ENCODE measurements around the gene PLEKHO1.
"Not testable (repeated sequence)": the region's sequence is repeated elsewhere in the genome, so short reads cannot be mapped to it uniquely, and the experiment has no call there.

The PLEKHO1 gene

DNA sequence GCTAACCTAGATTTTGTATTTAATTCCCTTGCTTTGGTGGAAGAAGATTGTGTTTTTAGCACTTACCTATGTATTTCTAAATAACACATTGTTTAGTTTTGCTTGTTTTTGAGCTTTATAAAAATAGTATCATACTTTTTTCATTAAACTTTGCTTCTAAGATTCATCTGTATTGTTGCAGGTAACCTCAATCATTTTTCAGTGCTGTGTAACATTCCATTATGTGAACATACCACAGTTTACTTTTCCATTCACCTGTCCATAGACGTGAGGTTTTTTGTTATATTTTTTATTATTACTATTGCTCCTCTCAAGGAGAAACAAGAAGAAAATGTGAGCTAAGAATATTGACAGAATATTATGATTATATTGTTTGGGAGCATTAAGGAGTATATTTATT, 15.2 kb upstream of the PLEKHO1 start:
- no peak overlapping the region for H3K4me3 ChIP-seq (ENCODE audit: control insufficient read depth, low read depth, low read length)
- TF ChIP-seq, protein P1, sequence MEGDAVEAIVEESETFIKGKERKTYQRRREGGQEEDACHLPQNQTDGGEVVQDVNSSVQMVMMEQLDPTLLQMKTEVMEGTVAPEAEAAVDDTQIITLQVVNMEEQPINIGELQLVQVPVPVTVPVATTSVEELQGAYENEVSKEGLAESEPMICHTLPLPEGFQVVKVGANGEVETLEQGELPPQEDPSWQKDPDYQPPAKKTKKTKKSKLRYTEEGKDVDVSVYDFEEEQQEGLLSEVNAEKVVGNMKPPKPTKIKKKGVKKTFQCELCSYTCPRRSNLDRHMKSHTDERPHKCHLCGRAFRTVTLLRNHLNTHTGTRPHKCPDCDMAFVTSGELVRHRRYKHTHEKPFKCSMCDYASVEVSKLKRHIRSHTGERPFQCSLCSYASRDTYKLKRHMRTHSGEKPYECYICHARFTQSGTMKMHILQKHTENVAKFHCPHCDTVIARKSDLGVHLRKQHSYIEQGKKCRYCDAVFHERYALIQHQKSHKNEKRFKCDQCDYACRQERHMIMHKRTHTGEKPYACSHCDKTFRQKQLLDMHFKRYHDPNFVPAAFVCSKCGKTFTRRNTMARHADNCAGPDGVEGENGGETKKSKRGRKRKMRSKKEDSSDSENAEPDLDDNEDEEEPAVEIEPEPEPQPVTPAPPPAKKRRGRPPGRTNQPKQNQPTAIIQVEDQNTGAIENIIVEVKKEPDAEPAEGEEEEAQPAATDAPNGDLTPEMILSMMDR (IDR thresholded peaks at IDR 0.05; ENCODE audit: control insufficient read depth, insufficient read depth, low read depth, low read length, missing control alignments) = no peak
- DNase-seq (ENCODE audit: low read depth) = no peak

DNA sequence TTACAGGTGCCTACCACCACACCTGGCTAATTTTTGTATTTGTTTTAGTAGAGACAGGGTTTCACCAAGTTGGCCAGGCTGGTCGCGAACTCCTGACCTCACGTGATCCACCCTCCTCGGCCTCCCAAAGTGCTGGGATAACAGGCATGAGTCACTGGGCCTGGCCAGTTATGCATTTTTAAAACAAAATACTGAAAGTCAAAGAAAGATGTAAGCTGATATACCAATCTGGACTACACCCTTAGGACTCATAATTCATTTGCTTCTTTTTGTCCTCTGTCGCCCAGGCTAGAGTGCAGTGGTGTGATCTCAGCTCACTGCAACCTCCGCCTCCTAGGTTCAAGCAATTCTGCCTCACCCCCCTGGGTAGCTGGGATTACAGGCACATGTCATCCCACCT, 14.3 kb upstream of the PLEKHO1 start:
- not testable (repeated sequence) for H3K4me3 ChIP-seq (ENCODE audit: control insufficient read depth, low read depth, low read length); DNase-seq (ENCODE audit: low read depth)

DNA sequence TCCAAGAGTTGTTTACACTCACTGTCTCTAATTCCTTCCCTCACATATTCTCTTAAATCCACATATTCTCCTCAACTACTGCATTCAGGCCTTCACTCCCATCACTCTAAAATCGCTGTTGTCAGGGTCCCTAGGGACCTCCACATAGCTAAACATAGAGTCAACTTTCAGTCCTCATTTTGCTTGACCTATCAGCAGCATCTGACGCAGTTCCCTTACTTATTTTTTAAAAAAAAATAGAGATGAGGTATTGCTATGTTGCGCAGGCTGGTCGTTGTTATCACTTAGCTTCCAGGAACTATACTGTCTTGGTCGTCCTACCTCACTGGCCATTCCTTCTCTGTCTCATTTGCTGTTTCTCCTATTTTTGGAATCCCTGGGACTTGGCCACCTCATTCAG, 11.7 kb upstream of the PLEKHO1 start:
- DNase-seq (ENCODE audit: low read depth) = no peak

DNA sequence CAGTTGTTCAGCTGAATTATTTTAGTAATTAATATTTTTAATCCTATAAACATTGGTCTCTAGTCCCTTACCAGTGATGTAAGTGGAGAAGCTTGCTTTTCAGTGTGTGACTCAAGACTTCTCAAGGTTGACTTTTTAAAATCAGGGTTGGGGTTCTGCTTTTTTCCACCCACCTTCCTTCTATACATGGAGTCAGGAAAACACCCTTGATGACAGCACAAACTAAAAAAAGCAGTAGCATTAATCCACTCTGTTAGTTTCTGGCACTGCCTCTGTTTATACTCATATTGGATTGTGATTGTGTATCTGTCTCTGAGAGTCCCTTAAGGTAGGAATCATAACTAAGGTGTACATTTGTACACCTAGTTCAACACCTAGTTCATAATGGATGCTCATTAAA, 8.3 kb upstream of the PLEKHO1 start:
- no peak overlapping the region for H3K4me3 ChIP-seq (ENCODE audit: control insufficient read depth, low read depth, low read length)
- no peak for DNase-seq (ENCODE audit: low read depth)
- TF ChIP-seq, protein P1 (IDR thresholded peaks at IDR 0.05; ENCODE audit: control insufficient read depth, insufficient read depth, low read depth, low read length, missing control alignments) = no peak

More for the DNA sequence above, 11.7 kb upstream of the PLEKHO1 start:
- H3K4me3 ChIP-seq (ENCODE audit: control insufficient read depth, low read depth, low read length) = no peak overlapping the region
- TF ChIP-seq, protein P1 (IDR thresholded peaks at IDR 0.05; ENCODE audit: control insufficient read depth, insufficient read depth, low read depth, low read length, missing control alignments) = no peak

DNA sequence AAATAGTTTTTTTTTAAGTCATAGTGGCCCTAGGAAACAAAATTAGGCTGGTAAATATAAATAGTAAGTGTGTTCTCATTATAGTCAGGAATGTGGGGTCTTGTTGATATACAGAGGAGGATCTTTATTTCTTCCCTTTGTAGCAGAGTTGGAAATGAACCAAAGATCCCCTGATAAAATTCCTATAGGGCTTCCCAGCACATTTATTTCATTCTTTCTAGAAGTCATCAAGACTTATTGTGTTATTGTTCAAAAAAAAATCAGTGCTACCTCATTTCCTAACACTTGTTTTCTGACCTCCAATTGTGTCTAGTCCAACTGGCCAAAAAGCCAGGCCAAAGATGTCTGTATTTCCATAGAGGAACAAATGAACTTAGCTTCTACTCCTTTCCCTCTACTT, 7.6 kb upstream of the PLEKHO1 start:
- DNase-seq (ENCODE audit: low read depth) = no peak
- TF ChIP-seq, protein P1 (IDR thresholded peaks at IDR 0.05; ENCODE audit: control insufficient read depth, insufficient read depth, low read depth, low read length, missing control alignments) = no peak
- H3K4me3 ChIP-seq (ENCODE audit: control insufficient read depth, low read depth, low read length) = no peak overlapping the region

DNA sequence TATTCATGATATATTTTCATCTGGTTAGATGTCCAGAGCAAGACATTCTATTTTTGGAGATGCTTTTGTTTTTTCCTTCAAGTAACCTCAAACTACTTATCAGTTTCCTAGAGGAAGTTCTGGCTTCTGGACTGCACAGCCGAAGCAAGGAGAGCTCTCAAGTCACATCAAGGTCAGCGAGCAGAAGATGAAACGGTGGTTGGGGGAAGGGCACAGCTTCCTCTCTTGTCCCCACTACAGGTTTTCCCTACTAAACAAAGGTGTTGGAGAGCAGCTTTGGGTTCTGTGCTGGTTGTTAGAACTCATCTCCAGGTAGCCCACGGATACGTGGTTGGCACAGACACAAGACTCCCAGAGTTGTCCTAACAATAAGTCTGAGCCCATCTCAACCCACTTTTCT, 5.1 kb upstream of the PLEKHO1 start:
- no peak for DNase-seq (ENCODE audit: low read depth)
- TF ChIP-seq, protein P1 (IDR thresholded peaks at IDR 0.05; ENCODE audit: control insufficient read depth, insufficient read depth, low read depth, low read length, missing control alignments) = no peak
- no peak overlapping the region for H3K4me3 ChIP-seq (ENCODE audit: control insufficient read depth, low read depth, low read length)

DNA sequence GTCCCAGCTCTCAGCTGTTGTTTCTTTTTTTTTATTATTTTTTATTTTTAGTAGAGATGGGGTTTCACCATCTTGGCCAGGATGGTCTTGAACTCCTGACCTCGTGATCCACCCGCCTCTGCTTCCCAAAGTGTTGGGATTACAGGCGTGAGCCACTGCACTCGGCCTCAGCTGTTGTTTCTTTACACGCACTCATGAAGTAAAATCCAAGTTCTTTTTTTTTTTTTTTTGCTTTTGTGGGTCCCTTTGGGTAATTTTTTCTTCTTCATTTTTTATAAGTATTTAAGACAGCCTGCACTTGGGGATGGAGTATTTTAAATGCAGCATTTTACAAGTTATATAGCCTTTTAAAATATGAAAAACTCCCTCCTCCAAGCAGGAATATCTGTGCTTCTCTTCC, 3.7 kb upstream of the PLEKHO1 start:
- not testable (repeated sequence) for H3K4me3 ChIP-seq (ENCODE audit: control insufficient read depth, low read depth, low read length); DNase-seq (ENCODE audit: low read depth)

DNA sequence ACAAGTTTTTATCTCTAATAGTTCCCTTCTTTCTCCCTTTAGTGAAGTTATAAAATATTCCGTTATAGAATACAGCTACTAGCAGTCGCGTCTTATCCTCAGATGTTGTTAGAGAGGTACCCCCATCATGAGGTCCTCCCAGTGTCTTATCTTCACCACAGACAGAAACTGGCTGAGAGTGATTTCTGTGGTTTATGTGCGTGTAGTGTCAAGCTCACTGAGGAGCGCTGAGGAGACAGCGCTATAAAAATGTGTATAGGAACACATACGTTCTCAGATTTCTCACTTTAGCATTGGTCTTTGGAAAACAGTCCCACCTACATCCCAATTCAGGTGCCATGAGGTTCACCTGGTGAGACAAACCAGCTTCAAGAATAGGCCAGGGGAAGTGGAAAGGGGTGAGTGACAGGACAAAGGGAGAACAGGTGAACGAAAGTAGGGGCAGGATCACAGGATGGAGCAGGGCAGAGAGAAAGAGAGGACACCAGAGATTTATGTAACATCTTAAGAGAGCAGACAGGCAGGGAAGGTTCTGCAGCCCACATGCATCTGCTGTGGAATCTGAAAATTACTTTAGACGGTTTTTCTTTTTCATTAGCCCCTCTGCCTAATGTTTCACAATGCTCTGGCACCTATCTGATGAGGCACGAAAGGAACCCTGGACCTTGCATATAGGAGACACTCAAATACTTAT, 2.7 kb upstream of the PLEKHO1 start:
- TF ChIP-seq, protein P1 (IDR thresholded peaks at IDR 0.05; ENCODE audit: control insufficient read depth, insufficient read depth, low read depth, low read length, missing control alignments) = no peak
- no peak overlapping the region for H3K4me3 ChIP-seq (ENCODE audit: control insufficient read depth, low read depth, low read length)
- DNase-seq (ENCODE audit: low read depth) = no peak
